GM12892 (cell line): ENCODE results near the gene VMAC.

Experiments
- POLR2A ChIP-seq: IDR thresholded peaks from 2 replicates; pipeline ENCODE4 v1.6.1; 2011; ENCODE audit warnings: low read depth, low read length, control low read depth
- TAF1 ChIP-seq: IDR thresholded peaks from 2 replicates; pipeline ENCODE4 v1.6.1; 2011; ENCODE audit warnings: low read depth, mild to moderate bottlenecking, control low read depth, low read length, borderline replicate concordance

DNA sequence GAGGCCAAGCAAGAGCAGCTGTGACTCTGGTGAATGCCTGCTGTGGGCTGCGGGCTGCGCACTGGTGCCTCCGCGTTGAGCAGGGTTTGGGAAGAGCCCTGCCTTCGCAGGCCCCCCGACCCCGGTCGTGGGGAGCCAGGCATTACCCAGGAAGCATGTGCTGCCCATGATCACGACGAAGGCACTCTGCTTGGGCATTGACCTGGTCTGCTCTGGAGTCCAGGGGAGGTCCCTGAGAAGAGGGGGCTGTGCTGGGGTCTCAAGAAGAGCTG, 54.1 kb downstream of the VMAC start:
- TF ChIP-seq TAF1 (no peak), POLR2A (no peak)
